Germinal center (tissue), 1 donor: Measurements from ENCODE around the gene FKRP.

Experiments used
- DNase-seq: peaks from one replicate; pipeline ENCODE4 v3.0.0; 2012; ENCODE audit warnings: mixed read lengths, low spot score

Gene FKRP

GRCh38 chr19:46732172-46732938, 13.5 kb upstream of the FKRP start:
- DNase-seq, result no peak

GRCh38 chr19:46732966-46733689, 12.7 kb upstream of the FKRP start:
- no peak for DNase-seq

- DNase-seq, result no peak
Measured at GRCh38 chr19:46733690-46734292, 12.1 kb upstream of the FKRP start.

- no peak for DNase-seq
Measured at GRCh38 chr19:46736531-46737297, 9.1 kb upstream of the FKRP start.

GRCh38 chr19:46737298-46737654, 8.6 kb upstream of the FKRP start:
- no peak for DNase-seq

GRCh38 chr19:46737761-46738171, 8.1 kb upstream of the FKRP start:
- no peak for DNase-seq

- DNase-seq, result no peak
Measured at GRCh38 chr19:46739290-46739771, 6.5 kb upstream of the FKRP start.

GRCh38 chr19:46741447-46741846, 4.4 kb upstream of the FKRP start:
- no peak for DNase-seq

GRCh38 chr19:46742926-46743480, 2.9 kb upstream of the FKRP start:
- DNase-seq, result no peak

GRCh38 chr19:46744005-46744691, 1.7 kb upstream of the FKRP start:
- DNase-seq, result no peak

GRCh38 chr19:46745030-46745429, 827 bp upstream of the FKRP start:
- no peak for DNase-seq

- DNase-seq, result peak; percentile 93
Measured at GRCh38 chr19:46746281-46747057, 612 bp downstream of the FKRP start, which contains the start of gene STRN4. Gene STRN4 (minus strand): TSS chr19:46746450. CDS start chr19:46746430, 20 bp downstream.

GRCh38 chr19:46748325-46749109, 2.7 kb downstream of the FKRP start:
- peak; percentile 67 for DNase-seq

GRCh38 chr19:46753420-46754155, 7.7 kb downstream of the FKRP start:
- DNase-seq, result peak; percentile 79

GRCh38 chr19:46755077-46755852, 9.4 kb downstream of the FKRP start:
- DNase-seq, result no peak

- no peak for DNase-seq
Measured at GRCh38 chr19:46755853-46756543, 10.1 kb downstream of the FKRP start.

- DNase-seq, result no peak
Measured at GRCh38 chr19:46756544-46756888, 10.7 kb downstream of the FKRP start.

- DNase-seq, result no peak
Measured at GRCh38 chr19:46759206-46759605, 13.3 kb downstream of the FKRP start.
